GM12864 (cell line): ENCODE data around the gene TRMT1L.

ENCODE experiments used
- DNase-seq: peaks from one replicate; pipeline ENCODE4 v3.0.0-alpha.2; 2011; ENCODE audit warnings: low read depth
- H3K4me3 ChIP-seq: 2 replicates; pipeline ENCODE4 v1.5.1; 2011; ENCODE audit warnings: mild to moderate bottlenecking, low read depth, low read length, control low read depth
- CTCF ChIP-seq: IDR thresholded peaks from 2 replicates; pipeline ENCODE4 v1.5.1; 2011; ENCODE audit warnings: low read depth, mild to moderate bottlenecking, moderate library complexity, low read length, control low read depth, inconsistent platforms; ENCODE audit errors: missing control alignments

The TRMT1L gene

GRCh38 chr1:185104083-185104482 is 52.7 kb downstream of the TRMT1L start:
- no peak for DNase-seq
- H3K4me3 ChIP-seq = no peak overlapping the region
- no peak for TF ChIP-seq CTCF

GRCh38 chr1:185096531-185096930 is 60.2 kb downstream of the TRMT1L start:
- no peak for TF ChIP-seq CTCF
- no peak for DNase-seq
- H3K4me3 ChIP-seq = no peak overlapping the region

- TF ChIP-seq CTCF = no peak
- no peak for DNase-seq
- H3K4me3 ChIP-seq = no peak overlapping the region
Observed at GRCh38 chr1:185094761-185095160, 62.0 kb downstream of the TRMT1L start.

- no peak for DNase-seq
- no peak overlapping the region for H3K4me3 ChIP-seq
- no peak for TF ChIP-seq CTCF
Observed at GRCh38 chr1:185091480-185091879, 65.3 kb downstream of the TRMT1L start.

- no peak for DNase-seq
- no peak for TF ChIP-seq CTCF
- H3K4me3 ChIP-seq = no peak overlapping the region
Observed at GRCh38 chr1:185087746-185088145, 69.0 kb downstream of the TRMT1L start.

- TF ChIP-seq CTCF = no peak
- no peak overlapping the region for H3K4me3 ChIP-seq
- no peak for DNase-seq
Observed at GRCh38 chr1:185087101-185087500, 69.7 kb downstream of the TRMT1L start.

GRCh38 chr1:185083818-185084217 is 72.9 kb downstream of the TRMT1L start:
- H3K4me3 ChIP-seq = no peak overlapping the region
- no peak for TF ChIP-seq CTCF
- no peak for DNase-seq
